AG09309 (cell line): ENCODE data around the gene NKAIN2.

ENCODE experiments used
- DNase-seq: peaks from one replicate; pipeline ENCODE4 v3.0.0-alpha.2; 2010; ENCODE audit warnings: low read depth
- H3K4me3 ChIP-seq: 2 replicates; pipeline ENCODE4 v1.5.1; 2011; ENCODE audit warnings: mild to moderate bottlenecking, low read depth, low read length, moderate library complexity; ENCODE audit not compliant: control insufficient read depth
- CTCF ChIP-seq: IDR thresholded peaks from 2 replicates; pipeline ENCODE4 v1.5.1; 2011; ENCODE audit warnings: mild to moderate bottlenecking, low read depth, low read length, inconsistent platforms; ENCODE audit not compliant: insufficient read depth, control insufficient read depth; ENCODE audit errors: missing control alignments

NKAIN2 gene

GRCh38 chr6:124033501-124033900 lies 229.8 kb downstream of the NKAIN2 start:
- TF ChIP-seq CTCF: no peak
- no peak overlapping the region for H3K4me3 ChIP-seq
- DNase-seq: no peak

DNA sequence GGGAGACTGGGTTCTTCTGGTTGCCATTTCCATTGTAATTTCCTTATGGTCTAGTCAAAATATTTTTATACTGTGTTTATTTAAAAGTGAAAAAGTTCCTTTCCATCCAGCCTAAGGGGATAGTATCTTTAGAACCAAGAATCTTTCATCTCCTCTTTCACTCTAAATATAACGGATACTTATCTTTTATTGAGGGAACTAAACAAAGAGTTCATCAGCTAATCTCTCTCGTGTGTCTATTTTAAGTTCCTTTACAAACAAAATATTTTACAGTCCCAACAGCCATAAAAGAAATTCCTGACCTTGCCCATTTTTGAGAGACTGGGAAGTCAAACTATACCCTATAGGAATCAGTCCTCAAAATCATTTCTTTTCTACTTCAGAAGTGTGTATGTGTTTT lies 232.7 kb downstream of the NKAIN2 start:
- TF ChIP-seq CTCF: no peak
- DNase-seq: no peak
- no peak overlapping the region for H3K4me3 ChIP-seq

DNA sequence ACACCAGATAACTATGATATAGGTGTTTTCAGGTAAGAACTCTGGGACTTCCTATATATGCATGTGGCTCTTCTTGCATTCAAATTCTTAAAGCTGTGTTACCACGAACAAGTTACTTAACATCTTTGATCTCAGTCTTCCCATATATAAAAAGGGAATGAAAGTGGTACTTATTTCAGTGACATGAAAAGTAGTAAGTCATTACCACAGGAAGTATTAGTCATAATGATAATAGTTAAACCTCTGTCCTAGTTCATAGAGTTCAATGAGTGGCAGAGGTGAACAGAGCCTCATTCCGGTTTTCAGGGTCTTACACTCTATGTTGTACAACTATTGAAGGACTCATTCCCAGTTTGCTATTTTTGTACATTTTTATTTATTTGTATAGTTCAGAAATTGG lies 237.0 kb downstream of the NKAIN2 start:
- TF ChIP-seq CTCF: no peak
- no peak overlapping the region for H3K4me3 ChIP-seq
- DNase-seq: no peak

DNA sequence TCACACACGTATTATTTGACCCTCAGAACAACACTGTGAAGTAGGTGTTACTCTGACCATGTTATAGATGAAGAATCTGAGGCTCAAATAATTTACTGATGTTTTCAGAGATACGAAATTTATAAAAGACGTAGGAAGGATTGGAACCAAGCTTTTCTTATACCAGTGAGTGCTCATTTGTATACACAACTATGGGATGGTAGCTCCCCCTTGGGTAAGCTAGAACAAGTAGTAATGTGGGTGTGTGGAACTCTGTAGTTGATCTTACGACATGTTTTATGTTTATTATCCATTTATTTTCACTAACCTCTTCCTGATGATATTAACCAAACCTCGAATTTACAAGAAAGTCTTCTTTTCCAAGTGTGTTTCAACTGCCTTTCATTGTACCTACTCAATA lies 248.5 kb downstream of the NKAIN2 start:
- TF ChIP-seq CTCF: no peak
- H3K4me3 ChIP-seq: no peak overlapping the region
- DNase-seq: no peak

GRCh38 chr6:124053315-124053714 lies 249.7 kb downstream of the NKAIN2 start:
- H3K4me3 ChIP-seq: no peak overlapping the region
- DNase-seq: no peak
- no peak for TF ChIP-seq CTCF

GRCh38 chr6:124054034-124054433 lies 250.4 kb downstream of the NKAIN2 start:
- DNase-seq: no peak
- H3K4me3 ChIP-seq: no peak overlapping the region
- no peak for TF ChIP-seq CTCF

- no peak for TF ChIP-seq CTCF
- no peak overlapping the region for H3K4me3 ChIP-seq
- DNase-seq: no peak
These were observed 251.7 kb downstream of the NKAIN2 start for GRCh38 chr6:124055395-124055794.
